CD4-positive, CD25-positive, alpha-beta regulatory T cell (primary cell): ENCODE data around the gene PALD1. TPM values are rescaled to one million over a fixed set of nuclear protein-coding genes. Genes with fewer than 3 reads are reported as not detected.

Experiments used
- ATAC-seq, 2 donors: fragments of 150-1000 bp; cut with Tn5 transposase; one replicate each; pipeline ENCODE4 v1.10.0; 2021; ENCODE audit warnings: low read depth in 2 of 2, moderate number of reproducible peaks in 2 of 2, moderate library complexity in 1 of 2
- DNase-seq, 3 donors: peaks; one replicate each; pipeline versions ENCODE4 v3.0.0 to v3.0.0-alpha.2; 2012 to 2022; ENCODE audit warnings: mixed read lengths in 1 of 3
- H3K27ac ChIP-seq: one replicate; pipeline ENCODE4 v1.7.0; 2013; ENCODE audit warnings: mild to moderate bottlenecking, low read length; ENCODE audit not compliant: insufficient read depth, poor library complexity, severe bottlenecking
- H3K27me3 ChIP-seq: one replicate; pipeline ENCODE4 v1.7.0; 2013; ENCODE audit warnings: low read length; ENCODE audit not compliant: control insufficient read depth, insufficient read depth
- H3K36me3 ChIP-seq: one replicate; pipeline ENCODE4 v1.7.0; 2013; ENCODE audit warnings: mild to moderate bottlenecking, low read length, moderate library complexity; ENCODE audit not compliant: control insufficient read depth, insufficient read depth
- H3K4me1 ChIP-seq: 2 replicates; pipeline ENCODE4 v1.7.0; 2013; ENCODE audit warnings: mild to moderate bottlenecking, low read length; ENCODE audit not compliant: insufficient read depth, control insufficient read depth, poor library complexity, severe bottlenecking
- H3K4me3 ChIP-seq: one replicate; pipeline ENCODE4 v1.7.0; 2013; ENCODE audit warnings: low read depth, mild to moderate bottlenecking, low read length, moderate library complexity
- H3K9me3 ChIP-seq, 2 experiments: 1 replicate in 1 of 2; 2 replicates in 1 of 2; pipeline ENCODE4 v1.7.0; 2013; ENCODE audit warnings: low read length in 2 of 2, mild to moderate bottlenecking in 1 of 2, moderate library complexity in 1 of 2; ENCODE audit not compliant: control insufficient read depth in 2 of 2
- H3K27ac Mint-ChIP-seq, 3 donors: one replicate each; pipeline ENCODE4 v1.8.0; 2020 to 2022; ENCODE audit warnings: mild to moderate bottlenecking in 3 of 3, mixed read lengths in 3 of 3, moderate library complexity in 2 of 3
- H3K27me3 Mint-ChIP-seq: one replicate; pipeline ENCODE4 v1.8.0; 2022; ENCODE audit warnings: mild to moderate bottlenecking, mixed read lengths
- H3K36me3 Mint-ChIP-seq: one replicate; pipeline ENCODE4 v1.8.0; 2020; ENCODE audit warnings: mixed read lengths
- H3K4me1 Mint-ChIP-seq, 4 donors: one replicate each; pipeline ENCODE4 v1.8.0; 2020 to 2022; ENCODE audit warnings: mixed read lengths in 4 of 4, mild to moderate bottlenecking in 1 of 4
- H3K4me3 Mint-ChIP-seq, 4 donors: one replicate each; pipeline ENCODE4 v1.8.0; 2020 to 2022; ENCODE audit warnings: mild to moderate bottlenecking in 4 of 4, mixed read lengths in 4 of 4, moderate library complexity in 3 of 4
- H3K9me3 Mint-ChIP-seq, 7 donors: one replicate each; pipeline ENCODE4 v1.8.0; 2020 to 2022; ENCODE audit warnings: mixed read lengths in 7 of 7, mild to moderate bottlenecking in 3 of 7, moderate library complexity in 2 of 7
- polyA plus RNA-seq, 4 donors: library from polyadenylated mRNA; unstranded; fragments of 300-500 nt; fragmentation: Illumina TruSeq; gene quantifications; one replicate each; pipeline ENCODE4 v1.2.3, GENCODE V29; 2021
- total RNA-seq: library from RNA; stranded (reverse); gene quantifications from one replicate; pipeline ENCODE4 v1.2.3, GENCODE V29; 2022

The PALD1 gene
- total RNA-seq (not detected), polyA plus RNA-seq (not detected)

DNA sequence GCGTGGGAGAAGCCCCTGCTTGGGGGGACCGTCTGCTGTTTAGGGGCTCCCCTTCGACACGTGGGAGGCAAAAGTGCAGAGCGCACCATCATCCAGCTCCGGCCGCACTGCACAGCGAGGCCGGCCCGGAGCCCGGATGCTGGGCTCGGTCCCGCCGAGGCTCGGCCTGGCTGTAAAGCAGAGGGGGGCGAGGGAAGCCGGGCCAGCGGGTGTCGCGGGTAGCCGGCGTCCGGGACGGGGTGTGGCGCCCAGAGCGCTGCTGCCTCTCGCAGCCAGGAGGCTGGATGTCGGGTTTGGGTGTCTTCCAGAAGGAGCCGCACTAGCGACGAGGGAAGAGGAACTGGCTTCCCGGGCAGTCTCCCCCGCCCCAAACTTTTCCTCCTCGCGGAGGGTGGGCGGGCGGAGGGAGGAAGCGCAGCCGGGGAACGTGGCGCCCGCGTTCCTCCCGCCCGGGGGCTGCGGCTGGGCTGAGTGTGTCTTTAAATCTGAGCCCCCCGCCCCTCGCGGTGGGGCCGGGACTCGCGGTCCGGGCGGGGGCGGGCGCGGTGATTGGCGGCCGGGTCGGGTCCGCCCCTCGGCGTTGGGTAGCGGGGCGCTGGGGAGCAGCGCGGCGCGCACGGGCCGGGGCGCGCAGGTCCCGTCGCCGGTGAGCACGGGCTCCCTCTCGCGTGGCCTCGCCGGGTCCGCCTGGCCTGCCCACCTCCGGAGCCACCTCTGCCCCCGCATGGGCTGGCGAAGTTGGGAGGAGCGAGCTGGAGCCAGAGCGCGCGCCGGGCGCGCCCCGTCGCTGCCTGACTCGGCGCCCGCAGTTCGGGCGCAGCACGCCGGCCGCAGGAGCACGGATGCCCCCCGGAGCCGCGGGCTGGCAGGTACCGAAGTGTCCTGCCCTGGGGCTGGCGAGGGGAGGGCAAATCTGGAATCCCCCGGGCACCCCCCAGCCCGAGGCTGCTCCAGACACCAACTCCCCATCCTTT is at the start of gene PALD1:
Gene PALD1, plus strand, starts transcription at position 577 of the 974 bp plus-strand sequence. CDS start 47,185 bp downstream, outside the sequence.
- H3K4me3 ChIP-seq: no peak within 1 kb of the TSS
- H3K27me3 Mint-ChIP-seq: peaks cover 28% of the 10 kb centered on the region

DNA sequence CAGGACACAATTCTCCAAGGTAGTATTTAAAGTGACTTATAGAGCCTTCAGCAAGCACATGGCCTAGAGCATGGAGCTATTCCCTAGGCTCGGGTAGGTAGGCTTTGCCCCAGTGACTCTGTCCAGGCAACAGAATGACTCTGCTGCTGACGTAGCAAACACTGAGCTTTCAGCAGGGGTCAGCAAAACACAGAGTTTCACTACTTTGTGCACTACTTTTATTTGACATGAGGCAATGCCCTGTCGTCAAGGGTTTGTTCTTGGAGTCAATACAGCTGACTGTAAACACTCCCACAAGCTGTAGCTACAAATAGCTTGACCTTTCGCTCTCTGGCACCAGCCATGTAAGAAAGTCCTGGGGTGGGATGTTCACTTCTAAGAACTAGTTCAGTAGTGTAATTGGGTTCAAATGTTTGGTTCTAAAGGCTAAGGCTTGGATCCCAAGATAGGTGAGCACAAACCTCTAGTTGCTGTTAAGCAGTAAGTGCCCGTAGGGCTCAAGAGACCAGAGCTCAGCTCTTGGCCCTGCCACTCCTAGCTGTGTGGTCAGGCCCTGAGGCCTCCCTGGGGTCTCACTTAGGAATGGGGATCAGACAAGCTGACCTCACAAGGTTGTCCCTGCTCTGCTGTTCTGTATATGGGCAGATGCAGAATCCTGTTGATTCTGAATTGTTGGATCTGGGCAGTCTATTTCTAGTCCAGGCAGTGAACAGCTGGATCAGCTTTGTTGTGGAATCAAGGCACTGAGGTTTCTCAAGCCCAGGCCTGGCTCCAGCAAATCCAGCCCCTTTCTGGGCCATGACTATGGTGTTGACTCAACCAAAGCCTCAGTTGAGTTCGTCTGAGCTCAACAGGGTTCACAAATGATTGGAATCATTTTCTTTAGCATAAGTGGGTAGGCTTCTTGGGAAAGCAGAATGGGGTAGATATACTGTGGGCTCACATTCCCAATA is 47.8 kb upstream of the PALD1 start:
- H3K36me3 Mint-ChIP-seq: peaks cover 9% of the 10 kb centered on the region
- ATAC-seq (no peak), DNase-seq (peak in 1 of 3 donors; percentile 37)
- peak overlapping the region; percentile 88 to 98 (median 94) for H3K27ac Mint-ChIP-seq
- H3K9me3 Mint-ChIP-seq: no peaks in the 10 kb centered on the region
- no peaks in the 10 kb centered on the region for H3K27me3 ChIP-seq
- H3K36me3 ChIP-seq: peaks cover 26% of the 10 kb centered on the region
- H3K9me3 ChIP-seq: no peaks in the 10 kb centered on the region
- H3K4me1 ChIP-seq: peaks cover 35% of the 10 kb centered on the region
- H3K27ac ChIP-seq: peak overlapping the region; percentile 31
- peak overlapping the region in 1 of 4 donors; percentile 74 for H3K4me3 Mint-ChIP-seq
- no peaks in the 10 kb centered on the region for H3K27me3 Mint-ChIP-seq
- H3K4me3 ChIP-seq: no peak overlapping the region
- H3K4me1 Mint-ChIP-seq: peaks cover 4 to 51% (median 32%) of the 10 kb centered on the region in 4 donors

More for the DNA sequence above, at the start of gene PALD1:
- Mint-ChIP-seq H3K9me3 (no peaks in the 10 kb centered on the region), H3K4me3 (peak within 1 kb of the TSS; percentile 71 to 87 (median 82)), H3K27ac (peak within 1 kb of the TSS; percentile 38 to 55 (median 52)), H3K36me3 (no peaks in the 10 kb centered on the region), H3K4me1 (peaks cover 7 to 57% (median 26%) of the 10 kb centered on the region in 4 donors)
- DNase-seq (peak in 2 of 3 donors; percentile 21 to 22), ATAC-seq (peak in 1 of 2 donors; percentile 7)
- Histone ChIP-seq H3K27ac (no peak within 1 kb of the TSS), H3K9me3 (no peaks in the 10 kb centered on the region), H3K4me1 (peaks cover 45% of the 10 kb centered on the region), H3K36me3 (no peaks in the 10 kb centered on the region), H3K27me3 (peaks cover 2% of the 10 kb centered on the region)

DNA sequence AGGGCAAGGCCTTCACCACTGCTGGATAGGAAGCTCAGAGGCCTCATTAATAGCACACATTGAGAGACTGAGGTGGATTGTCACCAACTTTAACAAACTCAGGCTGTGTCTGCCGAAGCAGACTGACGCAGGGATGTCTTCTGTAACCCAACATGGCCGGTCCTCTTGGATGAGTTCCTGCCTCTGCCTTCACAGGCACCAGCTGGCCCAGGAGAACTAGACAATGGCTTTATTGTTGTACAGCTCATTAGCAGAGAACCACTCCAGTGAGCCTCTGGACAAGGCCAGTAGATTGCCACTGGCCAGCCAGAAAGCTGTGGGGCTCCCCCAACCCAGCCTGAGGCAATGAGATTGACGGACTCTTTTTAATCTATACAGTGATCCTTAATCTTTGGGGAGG is 46.5 kb upstream of the PALD1 start:
- no peaks in the 10 kb centered on the region for H3K9me3 Mint-ChIP-seq
- peak overlapping the region; percentile 88 to 98 (median 94) for H3K27ac Mint-ChIP-seq
- H3K27me3 Mint-ChIP-seq: peaks cover 3% of the 10 kb centered on the region

DNA sequence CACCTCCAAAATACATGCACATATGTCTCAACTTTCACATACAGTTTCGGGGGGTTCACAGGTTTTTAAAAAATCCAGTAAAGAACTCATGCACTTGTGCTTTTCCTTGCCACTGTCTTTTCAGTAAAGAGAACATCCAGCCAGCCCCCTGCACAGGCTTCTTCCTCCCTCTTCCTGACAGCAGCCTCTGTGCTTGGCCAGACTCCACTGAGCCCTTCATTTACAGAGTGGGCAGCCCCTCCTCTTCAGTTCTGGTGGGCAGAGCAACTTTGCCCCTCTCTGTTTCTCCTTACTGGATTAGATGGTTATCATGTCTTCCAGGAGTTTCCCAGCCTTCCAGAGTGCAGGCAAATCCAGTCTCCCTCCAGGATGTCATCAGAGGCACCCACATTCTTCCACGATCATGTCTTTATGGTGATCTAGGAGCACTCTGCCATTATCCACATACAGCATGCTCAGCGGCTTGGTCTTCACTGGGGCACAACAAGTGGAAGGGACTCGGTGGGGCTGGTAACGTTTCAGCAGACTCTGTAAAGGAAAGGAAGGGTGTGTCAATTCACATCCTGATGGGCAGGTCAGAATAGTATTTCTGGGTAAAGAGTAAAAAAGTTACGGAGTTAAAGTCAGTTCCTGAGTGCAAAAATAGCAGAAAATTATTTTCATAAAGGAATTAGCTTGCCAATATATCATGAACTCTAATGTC is 45.9 kb upstream of the PALD1 start:
- Histone ChIP-seq H3K9me3 (no peaks in the 10 kb centered on the region), H3K4me1 (peaks cover 35% of the 10 kb centered on the region), H3K27me3 (no peaks in the 10 kb centered on the region), H3K27ac (peak overlapping the region; percentile 59), H3K36me3 (peaks cover 9% of the 10 kb centered on the region), H3K4me3 (peak overlapping the region; percentile 89)
- ATAC-seq (peak; percentile 67 to 81), DNase-seq (peak in 1 of 3 donors; percentile 83)
- Mint-ChIP-seq H3K27me3 (peaks cover 4% of the 10 kb centered on the region), H3K4me3 (peak overlapping the region; percentile 74 to 93 (median 88)), H3K36me3 (peaks cover 9% of the 10 kb centered on the region), H3K27ac (peak overlapping the region; percentile 88 to 98 (median 94)), H3K9me3 (no peaks in the 10 kb centered on the region), H3K4me1 (peaks cover 4 to 55% (median 29%) of the 10 kb centered on the region in 4 donors)

More for the DNA sequence above, 46.5 kb upstream of the PALD1 start:
- Histone ChIP-seq H3K27ac (peak overlapping the region; percentile 59), H3K9me3 (no peaks in the 10 kb centered on the region), H3K4me3 (peak overlapping the region; percentile 89), H3K27me3 (no peaks in the 10 kb centered on the region), H3K36me3 (peaks cover 16% of the 10 kb centered on the region), H3K4me1 (peaks cover 35% of the 10 kb centered on the region)
- H3K4me3 Mint-ChIP-seq: peak overlapping the region; percentile 74 to 93 (median 88)
- H3K36me3 Mint-ChIP-seq: peaks cover 9% of the 10 kb centered on the region
- peaks cover 4 to 55% (median 30%) of the 10 kb centered on the region in 4 donors for H3K4me1 Mint-ChIP-seq
- peak in 1 of 3 donors; percentile 18 for DNase-seq
- no peak for ATAC-seq

DNA sequence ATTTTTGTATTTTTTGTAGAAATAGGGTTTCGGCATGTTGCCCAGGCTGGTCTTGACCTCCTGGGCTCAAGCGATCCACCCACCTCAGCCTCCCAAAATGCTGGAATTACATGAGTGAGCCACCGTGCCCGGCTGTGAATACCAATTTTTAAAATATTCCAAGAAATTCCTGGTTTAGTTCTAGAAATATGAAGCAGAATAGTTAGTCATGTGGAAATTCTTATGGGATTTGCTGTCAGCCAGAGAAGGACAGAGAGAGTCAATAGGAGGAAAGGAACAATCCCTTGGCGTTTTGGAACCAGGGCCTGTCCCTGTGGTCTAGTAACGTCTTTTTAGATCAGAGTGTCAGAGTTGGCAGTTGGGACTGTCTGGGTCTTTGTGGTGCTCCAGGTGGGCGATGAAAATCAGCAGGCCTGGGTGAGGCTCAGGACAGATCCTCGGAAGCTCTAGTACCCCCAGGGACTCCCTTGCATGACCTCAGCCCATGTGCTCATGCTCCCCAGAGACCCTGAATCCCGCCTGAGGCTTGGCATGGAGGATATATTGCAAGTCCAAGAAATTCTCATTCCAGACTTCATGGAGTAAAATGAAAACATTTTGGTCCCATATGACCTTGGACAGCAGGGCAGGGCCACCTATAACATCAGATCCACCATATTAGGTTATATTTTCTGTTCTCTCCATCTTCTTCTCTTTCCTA is 44.8 kb upstream of the PALD1 start:
- Mint-ChIP-seq H3K9me3 (no peaks in the 10 kb centered on the region), H3K27me3 (peaks cover 8% of the 10 kb centered on the region), H3K4me1 (peaks cover 4 to 55% (median 28%) of the 10 kb centered on the region in 4 donors), H3K36me3 (peaks cover 6% of the 10 kb centered on the region), H3K4me3 (peak overlapping the region in 3 of 4 donors; percentile 60 to 93 (median 85)), H3K27ac (peak overlapping the region; percentile 32 to 93 (median 42))
- Histone ChIP-seq H3K4me1 (peaks cover 35% of the 10 kb centered on the region), H3K9me3 (no peaks in the 10 kb centered on the region), H3K27me3 (peaks cover 3% of the 10 kb centered on the region), H3K4me3 (peak overlapping the region; percentile 89), H3K27ac (no peak overlapping the region), H3K36me3 (no peaks in the 10 kb centered on the region)
- ATAC-seq (no peak), DNase-seq (no peak)

DNA sequence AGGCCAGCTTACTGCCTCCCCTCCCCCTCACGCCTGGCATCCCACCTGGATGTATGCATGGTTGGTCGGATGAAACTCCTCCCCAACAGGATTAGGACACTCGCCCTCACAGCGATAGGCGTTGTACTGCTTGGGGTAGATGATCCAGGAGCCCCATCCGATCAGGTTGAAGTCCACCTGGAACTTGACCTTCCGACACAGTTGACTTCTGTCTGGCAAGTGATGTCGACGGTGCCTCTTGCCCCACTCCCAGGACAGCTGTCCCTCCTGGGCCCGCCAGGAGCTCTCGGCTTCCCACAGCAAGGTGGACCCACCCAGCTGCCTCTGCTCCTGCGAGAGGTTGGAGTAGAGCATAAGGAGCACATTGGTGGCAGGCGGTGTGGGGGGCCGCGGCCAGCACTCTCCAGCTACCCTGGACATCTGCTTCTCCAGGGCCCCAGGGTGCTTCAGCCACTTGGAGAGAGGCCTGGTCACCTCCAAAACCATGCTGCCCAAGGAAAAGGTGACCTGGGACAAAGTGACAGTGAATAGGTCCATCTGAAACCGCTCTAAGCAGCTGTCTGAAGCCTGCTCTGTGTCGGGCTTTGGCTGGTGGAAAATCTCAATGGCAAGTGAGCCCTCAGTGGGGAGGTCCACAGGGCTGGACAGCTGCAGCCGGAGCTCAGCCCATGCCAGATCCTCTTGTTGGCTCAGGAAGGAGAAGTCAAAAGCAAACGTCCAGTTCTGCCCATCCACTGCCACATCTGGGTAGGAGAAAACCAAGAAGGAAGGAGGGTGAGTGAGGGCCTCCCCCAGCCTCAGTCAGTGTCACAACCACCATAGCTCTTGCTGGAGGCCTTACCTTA is 43.1 kb upstream of the PALD1 start:
- H3K27ac Mint-ChIP-seq: peak overlapping the region in 1 of 3 donors; percentile 43
- H3K27me3 Mint-ChIP-seq: peaks cover 22% of the 10 kb centered on the region
- H3K4me3 ChIP-seq: no peak overlapping the region
- H3K36me3 Mint-ChIP-seq: peaks cover 6% of the 10 kb centered on the region
- H3K36me3 ChIP-seq: no peaks in the 10 kb centered on the region
- peaks cover 4 to 58% (median 28%) of the 10 kb centered on the region in 4 donors for H3K4me1 Mint-ChIP-seq
- peak overlapping the region in 1 of 4 donors; percentile 27 for H3K4me3 Mint-ChIP-seq
- DNase-seq: no peak
- H3K9me3 ChIP-seq: no peaks in the 10 kb centered on the region
- H3K9me3 Mint-ChIP-seq: no peaks in the 10 kb centered on the region
- H3K4me1 ChIP-seq: peaks cover 38% of the 10 kb centered on the region
- H3K27ac ChIP-seq: no peak overlapping the region
- ATAC-seq: no peak
- peaks cover 9% of the 10 kb centered on the region for H3K27me3 ChIP-seq
